Measurements from ENCODE around the gene AZIN2. TPM values are rescaled to one million over a fixed set of nuclear protein-coding genes. Genes with fewer than 3 reads are reported as not detected.
"Not testable (repeated sequence)": the region's sequence is repeated elsewhere in the genome, so short reads cannot be mapped to it uniquely, and the experiment has no call there.

Gene AZIN2
- polyA plus RNA-seq, 1 donor, result 2.5 TPM

GRCh38 chr1:33094486-33094885 is 13.5 kb downstream of the AZIN2 start:
- no CpG with 5 or more reads among the region's 11 CpGs for WGBS (ENCODE audit: insufficient coverage, low lambda C conversion rate)
- no peak for DNase-seq
- Histone ChIP-seq H3K36me3 (ENCODE audit: control insufficient read depth, insufficient read depth, low read length) (no peaks in the 10 kb centered on the region), H3K27ac (ENCODE audit: low read length) (no peak overlapping the region), H3K9me3 (ENCODE audit: control insufficient read depth, low read depth, low read length) (no peaks in the 10 kb centered on the region), H3K4me1 (ENCODE audit: control insufficient read depth, insufficient read depth, low read length) (no peaks in the 10 kb centered on the region), H3K27me3 (ENCODE audit: control insufficient read depth, insufficient read depth, low read length) (no peaks in the 10 kb centered on the region), H3K4me3 (ENCODE audit: low read length) (no peak overlapping the region)

GRCh38 chr1:33094971-33095604 is 14.1 kb downstream of the AZIN2 start:
- no peak overlapping the region for H3K4me3 ChIP-seq (ENCODE audit: low read length)
- H3K36me3 ChIP-seq (ENCODE audit: control insufficient read depth, insufficient read depth, low read length), result no peaks in the 10 kb centered on the region
- no peak overlapping the region for H3K27ac ChIP-seq (ENCODE audit: low read length)
- no peaks in the 10 kb centered on the region for H3K9me3 ChIP-seq (ENCODE audit: control insufficient read depth, low read depth, low read length)
- WGBS (ENCODE audit: insufficient coverage, low lambda C conversion rate), result 50% methylated on average over 1 of the region's 10 CpGs
- H3K4me1 ChIP-seq (ENCODE audit: control insufficient read depth, insufficient read depth, low read length), result no peaks in the 10 kb centered on the region
- no peaks in the 10 kb centered on the region for H3K27me3 ChIP-seq (ENCODE audit: control insufficient read depth, insufficient read depth, low read length)
- DNase-seq, result peak; percentile 22 to 44

- no peaks in the 10 kb centered on the region for H3K4me1 ChIP-seq (ENCODE audit: control insufficient read depth, insufficient read depth, low read length)
- H3K36me3 ChIP-seq (ENCODE audit: control insufficient read depth, insufficient read depth, low read length), result no peaks in the 10 kb centered on the region
- H3K4me3 ChIP-seq (ENCODE audit: low read length), result no peak overlapping the region
- H3K27ac ChIP-seq (ENCODE audit: low read length), result no peak overlapping the region
- no CpG with 5 or more reads among the region's 7 CpGs for whole genome bisulfite sequencing (ENCODE audit: insufficient coverage, low lambda C conversion rate)
- DNase-seq, result no peak
- no peaks in the 10 kb centered on the region for H3K27me3 ChIP-seq (ENCODE audit: control insufficient read depth, insufficient read depth, low read length)
- no peaks in the 10 kb centered on the region for H3K9me3 ChIP-seq (ENCODE audit: control insufficient read depth, low read depth, low read length)
These were observed 15.5 kb downstream of the AZIN2 start for GRCh38 chr1:33096363-33097005.

- WGBS (ENCODE audit: insufficient coverage, low lambda C conversion rate), result no CpG with 5 or more reads among the region's 3 CpGs
- Histone ChIP-seq H3K9me3 (ENCODE audit: control insufficient read depth, low read depth, low read length) (no peaks in the 10 kb centered on the region), H3K27ac (ENCODE audit: low read length) (no peak overlapping the region), H3K27me3 (ENCODE audit: control insufficient read depth, insufficient read depth, low read length) (no peaks in the 10 kb centered on the region), H3K4me3 (ENCODE audit: low read length) (no peak overlapping the region), H3K4me1 (ENCODE audit: control insufficient read depth, insufficient read depth, low read length) (no peaks in the 10 kb centered on the region), H3K36me3 (ENCODE audit: control insufficient read depth, insufficient read depth, low read length) (no peaks in the 10 kb centered on the region)
- no peak for DNase-seq
These were observed 16.2 kb downstream of the AZIN2 start for GRCh38 chr1:33097137-33097611.

GRCh38 chr1:33097762-33098161 is 16.8 kb downstream of the AZIN2 start:
- no peaks in the 10 kb centered on the region for H3K4me1 ChIP-seq (ENCODE audit: control insufficient read depth, insufficient read depth, low read length)
- no peaks in the 10 kb centered on the region for H3K9me3 ChIP-seq (ENCODE audit: control insufficient read depth, low read depth, low read length)
- H3K4me3 ChIP-seq (ENCODE audit: low read length), result no peak overlapping the region
- H3K27ac ChIP-seq (ENCODE audit: low read length), result no peak overlapping the region
- H3K27me3 ChIP-seq (ENCODE audit: control insufficient read depth, insufficient read depth, low read length), result no peaks in the 10 kb centered on the region
- DNase-seq, result no peak
- H3K36me3 ChIP-seq (ENCODE audit: control insufficient read depth, insufficient read depth, low read length), result no peaks in the 10 kb centered on the region
- WGBS (ENCODE audit: insufficient coverage, low lambda C conversion rate), result no CpG with 5 or more reads among the region's 4 CpGs

GRCh38 chr1:33098371-33098770 is 17.4 kb downstream of the AZIN2 start:
- Histone ChIP-seq H3K4me1 (ENCODE audit: control insufficient read depth, insufficient read depth, low read length) (no peaks in the 10 kb centered on the region), H3K36me3 (ENCODE audit: control insufficient read depth, insufficient read depth, low read length) (no peaks in the 10 kb centered on the region), H3K27me3 (ENCODE audit: control insufficient read depth, insufficient read depth, low read length) (no peaks in the 10 kb centered on the region), H3K9me3 (ENCODE audit: control insufficient read depth, low read depth, low read length) (no peaks in the 10 kb centered on the region), H3K27ac (ENCODE audit: low read length) (no peak overlapping the region), H3K4me3 (ENCODE audit: low read length) (no peak overlapping the region)
- DNase-seq, result no peak

- DNase-seq, result peak; percentile 26 to 58
- H3K9me3 ChIP-seq (ENCODE audit: control insufficient read depth, low read depth, low read length), result no peaks in the 10 kb centered on the region
- peak overlapping the region; percentile 24 for H3K27ac ChIP-seq (ENCODE audit: low read length)
- H3K27me3 ChIP-seq (ENCODE audit: control insufficient read depth, insufficient read depth, low read length), result no peaks in the 10 kb centered on the region
- no peak overlapping the region for H3K4me3 ChIP-seq (ENCODE audit: low read length)
- no peaks in the 10 kb centered on the region for H3K4me1 ChIP-seq (ENCODE audit: control insufficient read depth, insufficient read depth, low read length)
- H3K36me3 ChIP-seq (ENCODE audit: control insufficient read depth, insufficient read depth, low read length), result no peaks in the 10 kb centered on the region
- WGBS (ENCODE audit: insufficient coverage, low lambda C conversion rate), result no CpG with 5 or more reads among the region's 13 CpGs
These were observed 18.6 kb downstream of the AZIN2 start for GRCh38 chr1:33099290-33100118.

- H3K27ac ChIP-seq (ENCODE audit: low read length); H3K9me3 ChIP-seq (ENCODE audit: control insufficient read depth, low read depth, low read length); DNase-seq; H3K27me3 ChIP-seq (ENCODE audit: control insufficient read depth, insufficient read depth, low read length); H3K36me3 ChIP-seq (ENCODE audit: control insufficient read depth, insufficient read depth, low read length); H3K4me1 ChIP-seq (ENCODE audit: control insufficient read depth, insufficient read depth, low read length); H3K4me3 ChIP-seq (ENCODE audit: low read length): not testable (repeated sequence)
- no CpG with 5 or more reads among the region's 4 CpGs for WGBS (ENCODE audit: insufficient coverage, low lambda C conversion rate)
These were observed 19.1 kb downstream of the AZIN2 start for GRCh38 chr1:33100119-33100415.

GRCh38 chr1:33110477-33110876 is 29.5 kb downstream of the AZIN2 start:
- H3K27ac ChIP-seq (ENCODE audit: low read length), result no peak overlapping the region
- peaks cover 3% of the 10 kb centered on the region for H3K27me3 ChIP-seq (ENCODE audit: control insufficient read depth, insufficient read depth, low read length)
- H3K9me3 ChIP-seq (ENCODE audit: control insufficient read depth, low read depth, low read length), result no peaks in the 10 kb centered on the region
- no peak overlapping the region for H3K4me3 ChIP-seq (ENCODE audit: low read length)
- no peaks in the 10 kb centered on the region for H3K4me1 ChIP-seq (ENCODE audit: control insufficient read depth, insufficient read depth, low read length)
- DNase-seq, result no peak
- H3K36me3 ChIP-seq (ENCODE audit: control insufficient read depth, insufficient read depth, low read length), result no peaks in the 10 kb centered on the region

- no peaks in the 10 kb centered on the region for H3K9me3 ChIP-seq (ENCODE audit: control insufficient read depth, low read depth, low read length)
- H3K36me3 ChIP-seq (ENCODE audit: control insufficient read depth, insufficient read depth, low read length), result no peaks in the 10 kb centered on the region
- peaks cover 3% of the 10 kb centered on the region for H3K27me3 ChIP-seq (ENCODE audit: control insufficient read depth, insufficient read depth, low read length)
- 19% methylated on average over 2 of the region's 3 CpGs for WGBS (ENCODE audit: insufficient coverage, low lambda C conversion rate)
- no peak overlapping the region for H3K4me3 ChIP-seq (ENCODE audit: low read length)
- no peak for DNase-seq
- H3K4me1 ChIP-seq (ENCODE audit: control insufficient read depth, insufficient read depth, low read length), result no peaks in the 10 kb centered on the region
- no peak overlapping the region for H3K27ac ChIP-seq (ENCODE audit: low read length)
These were observed 31.0 kb downstream of the AZIN2 start for GRCh38 chr1:33111965-33112364.
